HL-60 (cell line): ENCODE measurements around the gene DYNC1I1.
A peak's percentile ranks its signal among the peaks of the same experiment; 100 is the strongest.

Experiments used
- DNase-seq, 2 experiments: peaks; one replicate each; pipeline ENCODE4 v3.0.0-alpha.2; 2010 to 2020; ENCODE audit warnings: low read depth in 1 of 2, low spot score in 1 of 2
- H3K27ac ChIP-seq: fragments of 250-450 bp; sonication (Bioruptor Pico); replicated peaks from 2 replicates; pipeline ENCODE4 v1.5.1; 2020; ENCODE audit warnings: mild to moderate bottlenecking, moderate library complexity
- H3K27me3 ChIP-seq: fragments of 250-450 bp; sonication (Bioruptor Pico); 2 replicates; pipeline ENCODE4 v1.5.1; 2021; ENCODE audit warnings: mild to moderate bottlenecking, moderate library complexity; ENCODE audit not compliant: insufficient read depth, poor library complexity, severe bottlenecking
- H3K4me3 ChIP-seq: replicated peaks from 2 replicates; pipeline ENCODE4 v1.5.1; 2011; ENCODE audit warnings: mild to moderate bottlenecking, control low read depth, low read length; ENCODE audit not compliant: insufficient read depth
- GABPA ChIP-seq: IDR thresholded peaks from 2 replicates; pipeline ENCODE4 v1.6.1; 2012; ENCODE audit warnings: low read depth
- POLR2AphosphoS5 ChIP-seq: IDR thresholded peaks from 2 replicates; pipeline ENCODE4 v1.6.1; 2012; ENCODE audit warnings: low read depth
- REST ChIP-seq: IDR thresholded peaks from 2 replicates; pipeline ENCODE4 v1.6.1; 2012; ENCODE audit warnings: low read depth; ENCODE audit not compliant: insufficient replicate concordance
- SPI1 ChIP-seq: IDR thresholded peaks from 2 replicates; pipeline ENCODE4 v1.6.1; 2012; ENCODE audit warnings: low read depth, mild to moderate bottlenecking, borderline replicate concordance
- TF ChIP-seq, protein P1 (sequence below): IDR thresholded peaks from one replicate; pipeline ENCODE4 v1.5.1; 2011; ENCODE audit warnings: low read length, control low read depth, inconsistent platforms; ENCODE audit not compliant: insufficient read depth

The DYNC1I1 gene

DNA sequence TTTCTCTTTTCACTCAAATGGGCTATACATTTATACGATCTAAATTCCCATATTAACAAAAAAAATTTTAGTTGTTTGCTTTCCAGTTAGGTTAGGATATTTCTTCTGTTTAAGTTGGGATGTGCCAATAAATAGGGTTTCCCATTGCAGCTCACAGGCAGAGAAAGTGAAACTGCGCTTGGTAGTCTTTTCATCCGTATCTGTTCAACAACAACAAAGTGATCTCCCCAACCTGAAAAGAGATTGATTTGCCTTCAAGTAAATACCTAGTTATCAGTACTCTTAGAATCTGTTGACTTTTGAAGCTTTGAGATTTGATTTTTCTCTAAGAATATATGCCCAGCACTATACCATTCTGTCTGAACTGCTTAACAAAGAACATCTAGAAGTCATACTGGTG lies 143.4 kb downstream of the DYNC1I1 start:
- H3K27ac ChIP-seq = no peak overlapping the region
- no peaks in the 10 kb centered on the region for H3K27me3 ChIP-seq
- no peak overlapping the region for H3K4me3 ChIP-seq
- no peak for DNase-seq
- TF ChIP-seq, protein P1, sequence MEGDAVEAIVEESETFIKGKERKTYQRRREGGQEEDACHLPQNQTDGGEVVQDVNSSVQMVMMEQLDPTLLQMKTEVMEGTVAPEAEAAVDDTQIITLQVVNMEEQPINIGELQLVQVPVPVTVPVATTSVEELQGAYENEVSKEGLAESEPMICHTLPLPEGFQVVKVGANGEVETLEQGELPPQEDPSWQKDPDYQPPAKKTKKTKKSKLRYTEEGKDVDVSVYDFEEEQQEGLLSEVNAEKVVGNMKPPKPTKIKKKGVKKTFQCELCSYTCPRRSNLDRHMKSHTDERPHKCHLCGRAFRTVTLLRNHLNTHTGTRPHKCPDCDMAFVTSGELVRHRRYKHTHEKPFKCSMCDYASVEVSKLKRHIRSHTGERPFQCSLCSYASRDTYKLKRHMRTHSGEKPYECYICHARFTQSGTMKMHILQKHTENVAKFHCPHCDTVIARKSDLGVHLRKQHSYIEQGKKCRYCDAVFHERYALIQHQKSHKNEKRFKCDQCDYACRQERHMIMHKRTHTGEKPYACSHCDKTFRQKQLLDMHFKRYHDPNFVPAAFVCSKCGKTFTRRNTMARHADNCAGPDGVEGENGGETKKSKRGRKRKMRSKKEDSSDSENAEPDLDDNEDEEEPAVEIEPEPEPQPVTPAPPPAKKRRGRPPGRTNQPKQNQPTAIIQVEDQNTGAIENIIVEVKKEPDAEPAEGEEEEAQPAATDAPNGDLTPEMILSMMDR = no peak
- TF ChIP-seq POLR2AphosphoS5 (no peak), SPI1 (no peak), REST (no peak), GABPA (no peak)

DNA sequence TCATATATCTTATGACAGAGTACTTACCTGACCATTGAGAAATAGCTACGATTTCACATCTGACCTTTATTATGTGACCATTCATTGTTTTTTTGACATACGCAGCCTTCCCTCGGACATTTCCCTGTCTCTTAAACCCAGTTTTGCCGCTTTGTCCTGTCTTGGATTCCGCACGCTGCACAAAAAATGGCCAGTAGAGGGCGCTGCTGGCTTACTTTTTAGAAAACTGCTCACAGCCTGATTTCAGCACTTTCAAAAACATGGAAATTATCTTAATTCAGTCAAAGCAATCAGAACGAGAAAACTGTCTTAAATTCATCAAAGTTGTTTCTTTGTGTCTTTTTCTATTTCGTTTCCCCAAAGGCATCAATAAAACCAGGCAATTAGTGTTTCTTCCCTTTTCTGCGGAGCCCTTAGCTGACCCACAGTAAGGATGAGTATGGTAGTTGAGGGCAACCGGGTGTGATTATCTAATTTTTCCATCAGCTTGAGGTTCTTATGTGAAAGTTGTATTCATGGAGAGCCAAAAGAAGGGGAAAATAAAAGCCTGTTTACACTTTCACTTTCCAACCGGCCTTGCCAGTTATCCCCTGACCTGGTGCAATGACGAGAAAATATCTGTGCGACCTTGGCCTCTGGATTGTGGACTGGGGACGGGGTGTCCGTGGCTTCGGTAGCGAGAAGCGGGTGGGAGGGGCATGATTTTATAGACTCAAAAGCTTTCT lies 144.4 kb downstream of the DYNC1I1 start:
- DNase-seq = peak; percentile 17 to 56
- Histone ChIP-seq H3K4me3 (no peak overlapping the region), H3K27ac (no peak overlapping the region), H3K27me3 (no peaks in the 10 kb centered on the region)
- TF ChIP-seq, protein P1 = peak; percentile 53
- TF ChIP-seq SPI1 = no peak

DNA sequence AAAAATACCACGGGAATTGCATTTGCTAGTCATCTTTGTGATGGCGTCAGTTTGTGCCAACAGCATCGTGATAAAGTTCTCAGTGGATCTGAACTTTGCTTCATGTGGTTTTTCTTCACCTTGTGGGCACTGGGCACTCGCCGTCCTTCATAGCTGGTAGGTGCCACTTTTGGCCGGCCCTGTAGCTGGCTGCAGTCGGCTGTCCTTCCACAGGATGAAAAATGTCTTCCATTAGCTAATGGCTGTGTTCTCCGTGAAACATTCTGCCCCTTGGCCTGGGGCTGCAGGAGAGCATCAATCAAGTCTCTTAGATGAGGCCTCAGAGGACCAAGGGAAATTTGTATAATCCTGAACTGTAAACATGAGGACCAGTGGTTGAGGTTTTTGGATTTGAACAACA lies 145.3 kb downstream of the DYNC1I1 start:
- Histone ChIP-seq H3K4me3 (no peak overlapping the region), H3K27ac (no peak overlapping the region), H3K27me3 (no peaks in the 10 kb centered on the region)
- no peak for TF ChIP-seq POLR2AphosphoS5
- no peak for TF ChIP-seq GABPA
- no peak for TF ChIP-seq SPI1
- no peak for TF ChIP-seq REST
- TF ChIP-seq, protein P1 = no peak
- DNase-seq = no peak

GRCh38 chr7:95919556-95919955 lies 147.2 kb downstream of the DYNC1I1 start:
- H3K4me3 ChIP-seq = no peak overlapping the region
- peaks cover 4% of the 10 kb centered on the region for H3K27me3 ChIP-seq
- H3K27ac ChIP-seq = no peak overlapping the region
- no peak for DNase-seq
- no peak for TF ChIP-seq REST
- TF ChIP-seq, protein P1 = no peak
- no peak for TF ChIP-seq GABPA
- TF ChIP-seq SPI1 = no peak
- TF ChIP-seq POLR2AphosphoS5 = no peak
